NCI-H128 (cell line): ENCODE data around the gene MANSC4.
"Not testable (repeated sequence)": the region's sequence is repeated elsewhere in the genome, so short reads cannot be mapped to it uniquely, and the experiment has no call there.

ENCODE experiments used
- DNase-seq: peaks from one replicate; lab custom pipeline; 2025; ENCODE audit not compliant: unreplicated experiment; lab: John Stamatoyannopoulos, UW

MANSC4 gene

DNA sequence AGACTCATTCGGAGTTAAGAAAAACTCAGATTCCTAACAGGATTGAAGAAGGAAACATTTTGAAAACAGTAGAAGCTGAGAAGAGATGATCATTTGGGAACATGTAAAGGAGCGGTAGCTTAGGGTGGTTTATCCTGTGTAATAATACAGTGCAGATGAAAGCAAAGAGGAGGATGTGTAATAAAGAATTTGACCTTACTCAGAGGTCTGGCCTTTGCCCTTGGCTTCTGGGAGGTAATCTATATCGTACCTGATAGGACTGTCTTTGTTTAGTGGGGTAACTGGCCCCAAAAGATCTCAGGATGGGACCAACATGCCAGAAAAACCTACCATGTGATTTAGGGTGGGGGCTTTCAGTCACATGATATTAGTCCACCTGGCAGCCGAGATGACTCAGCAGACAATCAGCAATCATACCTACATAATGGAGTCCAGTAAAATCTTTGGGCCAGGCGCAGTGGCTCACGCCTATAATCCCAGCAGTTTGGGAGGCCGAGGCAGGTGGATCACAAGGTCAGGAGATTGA is 23.3 kb downstream of the MANSC4 start:
- no peak for DNase-seq

DNA sequence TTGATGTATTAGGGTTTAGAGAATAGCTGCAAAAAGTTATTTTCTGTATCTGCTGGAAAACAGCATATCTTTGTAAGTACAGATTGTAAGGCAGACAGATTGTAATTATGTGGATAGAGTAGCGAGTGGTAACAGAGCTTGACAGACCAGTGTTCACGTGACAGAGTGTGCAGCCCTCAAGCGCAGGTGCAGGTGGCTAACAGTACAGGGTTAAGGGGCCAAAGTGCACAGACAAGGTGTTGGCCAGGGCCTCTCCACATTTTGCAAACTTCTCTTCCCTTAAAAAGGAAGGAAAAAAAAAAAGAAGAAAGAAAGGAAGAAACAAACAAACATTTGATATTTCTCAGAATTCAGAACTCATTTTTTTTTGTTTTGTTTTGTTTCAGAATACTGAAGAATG is 25.2 kb downstream of the MANSC4 start:
- no peak for DNase-seq

DNA sequence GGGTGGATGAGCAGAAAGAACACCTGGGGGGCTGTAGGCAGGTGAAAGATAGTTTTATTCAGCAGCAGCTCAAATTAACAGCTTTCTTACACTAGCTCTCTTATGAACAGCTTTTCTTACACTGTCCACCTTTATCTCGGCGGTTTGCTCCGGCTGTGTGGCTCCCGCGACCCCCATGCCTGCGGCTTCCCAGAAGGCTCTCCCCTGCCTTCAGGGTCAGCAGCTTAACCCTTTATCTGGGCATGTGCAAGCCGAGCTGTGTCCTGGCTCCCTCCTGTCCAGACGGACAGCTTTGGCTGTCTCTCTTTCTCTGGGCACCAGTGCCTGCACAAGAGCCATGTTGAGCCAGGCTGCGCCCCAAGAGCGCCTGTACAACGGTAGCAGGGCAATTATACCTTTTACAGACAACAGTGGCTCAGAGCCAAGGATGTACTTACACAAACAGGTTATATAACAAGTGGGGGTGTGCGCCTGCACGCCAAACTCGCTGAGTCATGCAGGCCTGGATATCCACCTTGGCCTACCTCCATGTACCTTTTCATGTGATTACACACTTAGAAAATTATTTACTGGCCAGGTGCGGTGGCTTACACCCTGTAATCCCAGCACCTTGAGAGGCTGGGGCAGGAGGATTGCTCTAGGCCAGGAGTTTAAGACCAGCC is 28.5 kb downstream of the MANSC4 start:
- DNase-seq: no peak

DNA sequence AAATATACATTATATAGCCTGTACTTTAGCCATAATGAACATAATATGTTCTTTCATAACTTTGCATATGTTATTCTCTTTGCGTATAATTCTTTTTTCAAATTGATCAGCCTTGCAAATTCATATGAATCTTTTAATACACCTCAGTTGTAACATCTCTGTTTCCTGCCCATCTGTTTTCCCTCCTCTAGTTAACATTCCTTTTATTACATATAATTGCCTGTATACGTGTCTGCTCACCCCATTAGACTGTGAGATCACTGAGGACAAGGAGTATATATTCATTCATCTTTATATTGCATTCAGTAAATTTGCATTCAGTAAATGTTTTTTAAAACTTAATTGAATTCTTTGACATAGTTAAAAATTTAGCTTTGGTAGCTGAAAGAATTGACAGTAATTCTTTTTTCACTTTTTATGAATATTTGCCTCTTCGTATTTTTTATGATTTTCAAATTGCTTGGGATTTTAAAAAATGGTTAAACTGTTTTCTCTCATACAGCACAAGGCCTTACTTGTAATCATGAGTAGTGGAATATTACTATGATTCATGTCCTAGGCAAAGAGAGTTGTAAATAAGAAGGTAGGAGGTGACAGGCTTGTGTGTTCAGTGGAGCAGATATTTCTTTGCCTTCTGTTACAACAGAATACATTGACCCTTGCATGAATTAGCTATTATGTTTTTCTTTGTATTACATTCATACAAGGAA is 32.8 kb downstream of the MANSC4 start:
- DNase-seq: no peak

DNA sequence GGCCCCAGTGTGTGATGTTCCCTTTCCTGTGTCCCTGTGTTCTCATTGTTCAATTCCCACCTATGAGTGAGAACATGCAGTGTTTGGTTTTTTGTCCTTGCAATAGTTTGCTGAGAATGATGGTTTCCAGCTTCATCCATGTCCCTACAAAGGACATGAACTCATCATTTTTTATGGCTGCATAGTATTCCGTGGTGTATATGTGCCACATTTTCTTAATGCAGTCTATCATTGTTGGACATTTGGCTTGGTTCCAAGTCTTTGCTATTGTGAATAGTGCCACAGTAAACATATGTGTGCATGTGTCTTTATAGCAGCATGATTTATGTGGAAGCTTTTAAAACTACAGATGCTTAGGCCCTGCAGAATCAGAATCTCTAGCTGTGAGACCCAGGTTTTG is 34.3 kb downstream of the MANSC4 start:
- DNase-seq: not testable (repeated sequence)

DNA sequence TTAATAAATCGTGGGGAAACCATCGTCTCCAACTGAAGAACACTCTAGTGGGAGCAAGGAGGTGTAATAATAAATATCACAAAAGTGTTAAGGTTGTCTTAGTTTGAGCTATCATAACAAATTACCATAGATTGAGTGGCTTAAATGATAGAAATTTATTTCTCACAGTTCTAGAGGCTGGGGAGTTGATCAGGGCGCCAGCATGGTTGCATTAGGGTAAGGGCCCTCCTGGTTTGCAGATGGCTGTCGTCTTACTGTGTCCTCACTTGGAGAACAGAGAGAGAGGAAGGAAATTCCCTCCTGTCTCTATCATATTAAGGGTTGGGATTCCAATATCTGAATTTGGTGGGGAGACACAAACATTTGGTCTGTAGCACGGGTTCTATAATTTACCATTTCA is 36.4 kb downstream of the MANSC4 start:
- no peak for DNase-seq

DNA sequence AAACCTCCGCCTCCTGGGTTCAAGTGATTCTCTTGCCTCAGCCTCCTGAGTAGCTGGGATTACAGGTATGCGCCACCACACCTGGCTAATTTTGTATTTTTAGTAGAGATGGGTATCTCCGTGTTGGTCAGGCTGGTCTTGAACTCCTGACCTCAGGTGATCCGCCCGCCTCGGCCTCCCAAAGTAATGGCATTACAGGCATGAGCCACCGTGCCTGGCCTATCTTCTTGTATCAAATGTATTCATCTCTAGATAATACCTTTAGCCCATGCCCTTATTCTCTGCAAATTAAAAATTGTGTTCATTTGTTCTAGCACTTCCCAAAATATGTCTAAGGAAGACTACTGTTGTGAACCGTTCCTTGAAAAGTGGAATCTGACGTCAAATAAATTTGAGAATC is 45.7 kb downstream of the MANSC4 start:
- DNase-seq: not testable (repeated sequence)

DNA sequence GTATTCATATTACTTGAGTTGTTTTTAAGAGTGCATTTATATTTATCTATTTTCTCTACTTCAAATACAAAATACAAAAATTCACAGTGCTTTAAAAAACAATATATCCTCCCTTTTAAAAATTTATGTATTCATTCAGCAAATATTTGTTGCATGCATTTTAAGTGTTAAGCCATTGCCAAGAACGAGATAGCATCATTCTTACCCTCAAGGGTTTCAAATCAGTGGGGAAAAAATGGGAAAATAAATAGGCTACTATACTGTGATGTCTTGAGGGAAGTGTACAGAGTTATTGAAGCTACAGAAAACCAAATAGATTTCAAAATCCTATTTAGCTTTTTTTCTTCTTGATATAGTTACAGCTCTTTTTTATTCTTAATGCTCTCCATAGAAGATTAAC is 46.2 kb downstream of the MANSC4 start:
- no peak for DNase-seq

DNA sequence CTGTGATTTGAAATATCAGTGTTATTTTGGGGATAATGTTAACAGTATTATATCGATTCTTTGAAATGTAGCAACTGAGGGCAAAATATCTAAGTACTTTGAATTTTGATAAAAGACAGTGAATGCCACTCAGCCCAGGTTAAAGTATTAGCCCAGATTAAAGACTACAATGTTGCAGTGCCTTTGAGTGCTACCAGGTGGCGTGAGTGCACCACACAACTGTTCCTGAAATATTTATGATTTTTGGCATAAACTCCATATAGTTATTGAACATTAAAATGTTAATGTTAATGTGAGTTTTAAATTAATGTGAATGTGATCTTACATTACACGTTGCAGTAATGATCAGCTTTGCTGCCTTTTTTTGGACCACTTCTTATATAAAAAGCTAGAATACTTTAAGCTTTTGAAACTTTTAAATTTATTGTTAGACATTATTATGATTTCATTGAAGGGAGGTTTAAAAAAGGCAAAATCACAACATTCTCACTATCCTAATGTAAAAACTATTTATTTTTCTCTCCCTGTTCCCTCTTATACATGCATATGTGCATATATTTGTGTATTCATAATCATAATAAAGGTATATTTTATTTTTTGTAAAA is 46.9 kb downstream of the MANSC4 start:
- no peak for DNase-seq

DNA sequence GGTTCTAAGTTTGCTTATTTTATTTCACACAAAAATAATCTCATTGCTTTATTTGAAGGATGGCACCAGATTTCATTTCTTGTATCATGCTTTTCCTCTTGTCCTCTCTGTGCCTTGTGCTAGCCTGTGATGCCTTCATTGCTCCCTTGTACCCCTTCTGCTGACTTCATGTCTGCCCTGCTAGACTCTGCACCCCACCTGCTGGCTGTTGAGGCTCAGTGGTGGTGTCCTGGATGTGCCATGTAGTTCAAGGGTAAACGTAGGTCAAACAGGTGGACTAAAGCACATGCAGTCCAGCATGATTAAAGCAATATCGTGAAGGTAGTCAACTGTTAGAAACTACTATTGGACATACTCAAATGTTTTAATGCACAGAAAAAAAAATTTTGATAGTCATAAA is 47.8 kb downstream of the MANSC4 start:
- DNase-seq: no peak

DNA sequence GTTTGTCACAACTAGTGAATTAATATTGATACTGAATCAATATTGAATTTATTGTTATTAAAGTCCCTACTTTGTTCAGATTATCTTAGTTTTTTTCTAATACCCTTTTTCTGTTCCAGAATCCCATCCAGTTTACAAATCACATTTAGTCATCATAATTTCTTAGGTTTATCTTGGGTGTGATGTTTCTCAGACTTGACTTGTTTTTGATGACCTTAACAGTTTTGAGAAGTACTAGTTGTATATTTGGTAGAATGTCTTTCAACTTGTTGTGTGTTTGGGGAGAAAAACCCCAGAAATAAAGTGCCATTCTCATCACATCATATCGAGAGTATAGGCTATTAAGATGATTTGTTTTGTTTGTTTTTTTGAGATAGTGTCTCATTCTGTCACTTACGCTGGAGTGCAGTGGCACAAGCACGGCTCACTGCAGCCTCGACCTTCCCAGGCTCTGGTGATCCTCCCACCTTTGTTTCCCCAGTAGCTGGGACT is 49.9 kb downstream of the MANSC4 start:
- DNase-seq: no peak

DNA sequence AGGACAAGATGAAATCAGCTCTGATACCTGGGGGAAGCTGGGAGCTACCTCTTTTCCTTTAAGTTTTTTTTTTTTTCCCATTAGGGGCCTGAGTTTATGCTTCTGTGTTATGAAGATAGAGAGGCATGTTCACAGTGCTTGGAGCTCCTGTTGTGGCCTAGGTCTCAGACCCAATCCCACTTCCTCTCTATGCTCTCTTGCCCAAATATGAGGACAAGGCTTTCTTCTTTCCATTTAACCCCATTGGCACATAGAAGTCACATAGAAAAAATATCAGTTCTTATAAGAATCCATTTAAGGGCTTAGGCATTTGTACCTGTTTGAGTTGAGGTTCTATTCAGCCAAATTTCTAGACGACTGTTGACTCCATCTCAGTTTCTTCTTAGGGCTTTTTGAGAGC is 56.8 kb downstream of the MANSC4 start:
- DNase-seq: no peak
